Psoas muscle (tissue), 8 donors: ENCODE measurements around the gene PKD1. TPM values are rescaled to one million over a fixed set of nuclear protein-coding genes. Genes with fewer than 3 reads are reported as not detected.
A peak's percentile ranks its signal among the peaks of the same experiment; 100 is the strongest.

Source experiments
- ATAC-seq, 4 donors: fragments of 200-7000 bp; cut with Tn5 transposase; one replicate each; pipeline ENCODE4 v1.9.1; 2020; ENCODE audit warnings: moderate library complexity in 3 of 4, mild to moderate bottlenecking in 2 of 4
- DNase-seq, 2 donors: peaks; one replicate each; pipeline ENCODE4 v3.0.0-alpha.2; 2020
- H3K27ac ChIP-seq: fragments of 200-600 bp; one replicate; pipeline ENCODE4 v1.8.0; 2022
- H3K27me3 ChIP-seq, 3 donors: fragments of 200-600 bp in 1 of 3; one replicate each; pipeline versions ENCODE4 v1.6.1 to v1.8.0; 2013 to 2022; ENCODE audit warnings: low read length in 2 of 3, mild to moderate bottlenecking in 2 of 3, moderate library complexity in 1 of 3; ENCODE audit not compliant: insufficient read depth in 3 of 3
- H3K36me3 ChIP-seq, 2 donors: fragments of 200-600 bp in 1 of 2; one replicate each; pipeline versions ENCODE4 v1.6.1 to v1.8.0; 2013 to 2022; ENCODE audit warnings: low read depth in 1 of 2, mild to moderate bottlenecking in 1 of 2, moderate library complexity in 1 of 2; ENCODE audit not compliant: insufficient read depth in 1 of 2
- H3K4me1 ChIP-seq: fragments of 200-600 bp; one replicate; pipeline ENCODE4 v1.8.0; 2022
- H3K4me3 ChIP-seq: fragments of 200-600 bp; one replicate; pipeline ENCODE4 v1.8.0; 2022; ENCODE audit warnings: mild to moderate bottlenecking
- H3K9me3 ChIP-seq: fragments of 200-600 bp; one replicate; pipeline ENCODE4 v1.8.0; 2022
- CTCF ChIP-seq: fragments of 200-600 bp; IDR thresholded peaks from one replicate; pipeline ENCODE4 v1.8.0; 2022; ENCODE audit warnings: antibody characterized with exemption
- WGBS, 3 donors: extraction: QIAGEN DNeasy Blood & Tissue Kit; methylation state at CpG; one replicate each; pipeline versions ENCODE4 v1.1.6 to v1.1.7; 2013; 5-methylcytosine and 5-hydroxymethylcytosine counted together
- intact Hi-C, 2 donors: fragments of 100-400 bp; cut with DNase I; formaldehyde crosslinking; loops; one replicate each; pipeline versions ENCODE4 v1.11.0 to v1.14.2; 2022
- polyA plus RNA-seq, 3 donors: library from polyadenylated mRNA; stranded (reverse); fragments of 200-250 nt; gene quantifications; one replicate each; pipeline ENCODE4 v1.2.3, GENCODE V29; 2013
- total RNA-seq, 4 donors: library from RNA; stranded (reverse); fragmentation: NEBNext Ultra II Directional in 2 of 4; extraction: Animal tissue kit (Norgen Biotek cat#: 25700) in 2 of 4; gene quantifications; one replicate each; pipeline versions ENCODE4 v1.2.1 to v1.2.4, GENCODE V29; 2021 to 2023
- donor health status: healthy with polysubstance abuse.
- donor health status: DM: no; HTN: no; CAD: no; lungs with moderate emphysema.
- donor health status: Bipolar disorder and iron deficiency.
- donor health status: healthy.
- donor health status: DM: yes; HTN: yes; CAD: no.
- donor health status: DM: no; HTN: no; CAD: no.
- donor health status: DM: no; HTN: no; CAD: no.
- donor health status: DM: yes; HTN: yes; CAD: no.

The PKD1 gene
- total and polyA plus RNA-seq, 7 donors, result 33.9 to 123 (median 74.1) TPM

GRCh38 chr16:2178321-2179106 is 42.8 kb upstream of the PKD1 start:
- H3K27ac ChIP-seq, result no peak overlapping the region
- 31 to 52% (median 33%) methylated on average over 55 to 104 of the region's 106 CpGs for WGBS, 3 donors
- no peak overlapping the region for H3K4me3 ChIP-seq
- DNase-seq (no peak), ATAC-seq (peak; percentile 15 to 77 (median 52))
- H3K27me3 ChIP-seq, result no peaks in the 10 kb centered on the region
- no peak for TF ChIP-seq CTCF
- intact Hi-C loops, result no loop called here
- no peaks in the 10 kb centered on the region for H3K4me1 ChIP-seq
- H3K36me3 ChIP-seq, result peaks cover 3 to 48% of the 10 kb centered on the region in 2 donors
- no peaks in the 10 kb centered on the region for H3K9me3 ChIP-seq

GRCh38 chr16:2177561-2177960 is 41.9 kb upstream of the PKD1 start:
- peaks cover 3 to 58% of the 10 kb centered on the region in 2 donors for H3K36me3 ChIP-seq
- DNase-seq (no peak), ATAC-seq (no peak)
- no peak overlapping the region for H3K27ac ChIP-seq
- H3K27me3 ChIP-seq, result no peaks in the 10 kb centered on the region
- 92 to 95% (median 94%) methylated on average over 20 of the region's 20 CpGs for WGBS, 3 donors
- no peak overlapping the region for H3K4me3 ChIP-seq
- H3K4me1 ChIP-seq, result no peaks in the 10 kb centered on the region
- intact Hi-C loops, result no loop called here
- TF ChIP-seq CTCF, result no peak
- H3K9me3 ChIP-seq, result no peaks in the 10 kb centered on the region

GRCh38 chr16:2177101-2177500 is 41.4 kb upstream of the PKD1 start:
- H3K9me3 ChIP-seq, result no peaks in the 10 kb centered on the region
- no peak for ATAC-seq
- intact Hi-C loops, result no loop called here
- DNase-seq, result no peak
- H3K27ac ChIP-seq, result no peak overlapping the region
- H3K4me3 ChIP-seq, result no peak overlapping the region
- no peaks in the 10 kb centered on the region for H3K4me1 ChIP-seq
- WGBS, 3 donors, result 87 to 90% (median 87%) methylated on average over 18 of the region's 18 CpGs
- H3K27me3 ChIP-seq, result no peaks in the 10 kb centered on the region
- TF ChIP-seq CTCF, result no peak
- peaks cover 3 to 62% of the 10 kb centered on the region in 2 donors for H3K36me3 ChIP-seq

GRCh38 chr16:2176047-2176446 is 40.3 kb upstream of the PKD1 start:
- WGBS, 3 donors, result 94 to 96% (median 95%) methylated on average over 23 of the region's 23 CpGs
- Histone ChIP-seq H3K4me3 (no peak overlapping the region), H3K9me3 (no peaks in the 10 kb centered on the region), H3K27ac (no peak overlapping the region), H3K27me3 (no peaks in the 10 kb centered on the region), H3K36me3 (peaks cover 3 to 73% of the 10 kb centered on the region in 2 donors), H3K4me1 (no peaks in the 10 kb centered on the region)
- no peak for DNase-seq
- intact Hi-C loops, result no loop called here
- ATAC-seq, result no peak
- no peak for TF ChIP-seq CTCF

- DNase-seq (no peak), ATAC-seq (no peak)
- Histone ChIP-seq H3K4me3 (no peak overlapping the region), H3K4me1 (no peaks in the 10 kb centered on the region), H3K9me3 (no peaks in the 10 kb centered on the region), H3K36me3 (peaks cover 3 to 78% of the 10 kb centered on the region in 2 donors), H3K27ac (no peak overlapping the region), H3K27me3 (no peaks in the 10 kb centered on the region)
- 89 to 92% (median 90%) methylated on average over 10 of the region's 10 CpGs for WGBS, 3 donors
- intact Hi-C loops, result no loop called here
- TF ChIP-seq CTCF, result no peak
These were observed 39.8 kb upstream of the PKD1 start for GRCh38 chr16:2175454-2175853.
